ENCODE measurements around the gene GCG. TPM values are rescaled to one million over a fixed set of nuclear protein-coding genes. Genes with fewer than 3 reads are reported as not detected.

Gene GCG
- total RNA-seq, 1 donor from 2014 or later = not detected

- DNase-seq = no peak
- ATAC-seq (ENCODE audit: low read depth) = no peak
- Mint-ChIP-seq H3K27me3 (peaks cover 15% of the 10 kb centered on the region), H3K27ac (no peak overlapping the region), H3K4me1 (no peaks in the 10 kb centered on the region), H3K36me3 (ENCODE audit: low read depth) (no peaks in the 10 kb centered on the region), H3K4me3 (no peak overlapping the region), H3K9me3 (no peaks in the 10 kb centered on the region)
- intact Hi-C loops (cut with micrococcal nuclease) = no loop called here
- no peak for TF ChIP-seq CTCF (IDR thresholded peaks at IDR 0.05)
- ChIA-PET CTCF (no interaction called here), POLR2A (no interaction called here)
Observed at GRCh38 chr2:162196638-162197037, 44.6 kb upstream of the GCG start.

GRCh38 chr2:162188451-162188850 lies 36.4 kb upstream of the GCG start:
- no peaks in the 10 kb centered on the region for H3K9me3 Mint-ChIP-seq
- POLR2A ChIA-PET = no interaction called here
- intact Hi-C loops (cut with micrococcal nuclease) = no loop called here
- ATAC-seq (ENCODE audit: low read depth) = no peak
- H3K27me3 Mint-ChIP-seq = peaks cover 10% of the 10 kb centered on the region
- H3K36me3 Mint-ChIP-seq (ENCODE audit: low read depth) = no peaks in the 10 kb centered on the region
- CTCF ChIA-PET = no interaction called here
- TF ChIP-seq CTCF (IDR thresholded peaks at IDR 0.05) = no peak
- H3K4me3 Mint-ChIP-seq = no peak overlapping the region
- no peaks in the 10 kb centered on the region for H3K4me1 Mint-ChIP-seq
- no peak overlapping the region for H3K27ac Mint-ChIP-seq
- DNase-seq = no peak

GRCh38 chr2:162185541-162186232 lies 33.6 kb upstream of the GCG start:
- intact Hi-C loops (cut with micrococcal nuclease) = no loop called here
- DNase-seq (no peak), ATAC-seq (ENCODE audit: low read depth) (no peak)
- ChIA-PET CTCF (interaction anchor here (0.9 kb wide), 1 partner anchor 10 kb away, joined by 3 read pairs; no protein-coding TSS in a partner anchor), POLR2A (no interaction called here)
- no peaks in the 10 kb centered on the region for H3K27me3 Mint-ChIP-seq
- no peak overlapping the region for H3K27ac Mint-ChIP-seq
- no peak overlapping the region for H3K4me3 Mint-ChIP-seq
- no peaks in the 10 kb centered on the region for H3K36me3 Mint-ChIP-seq (ENCODE audit: low read depth)
- no peaks in the 10 kb centered on the region for H3K9me3 Mint-ChIP-seq
- H3K4me1 Mint-ChIP-seq = no peaks in the 10 kb centered on the region
- no peak for TF ChIP-seq CTCF (IDR thresholded peaks at IDR 0.05)

- no peak overlapping the region for H3K4me3 Mint-ChIP-seq
- no peak for DNase-seq
- ChIA-PET CTCF (interaction anchor here (0.6 kb wide), 1 partner anchor 36 kb away, joined by 3 read pairs; no protein-coding TSS in a partner anchor), POLR2A (no interaction called here)
- H3K27ac Mint-ChIP-seq = no peak overlapping the region
- H3K4me1 Mint-ChIP-seq = no peaks in the 10 kb centered on the region
- intact Hi-C loops (cut with micrococcal nuclease) = no loop called here
- H3K9me3 Mint-ChIP-seq = no peaks in the 10 kb centered on the region
- H3K27me3 Mint-ChIP-seq = peaks cover 1% of the 10 kb centered on the region
- no peaks in the 10 kb centered on the region for H3K36me3 Mint-ChIP-seq (ENCODE audit: low read depth)
- no peak for TF ChIP-seq CTCF (IDR thresholded peaks at IDR 0.05)
- ATAC-seq (ENCODE audit: low read depth) = no peak
Observed at GRCh38 chr2:162184821-162185450, 32.9 kb upstream of the GCG start.

DNA sequence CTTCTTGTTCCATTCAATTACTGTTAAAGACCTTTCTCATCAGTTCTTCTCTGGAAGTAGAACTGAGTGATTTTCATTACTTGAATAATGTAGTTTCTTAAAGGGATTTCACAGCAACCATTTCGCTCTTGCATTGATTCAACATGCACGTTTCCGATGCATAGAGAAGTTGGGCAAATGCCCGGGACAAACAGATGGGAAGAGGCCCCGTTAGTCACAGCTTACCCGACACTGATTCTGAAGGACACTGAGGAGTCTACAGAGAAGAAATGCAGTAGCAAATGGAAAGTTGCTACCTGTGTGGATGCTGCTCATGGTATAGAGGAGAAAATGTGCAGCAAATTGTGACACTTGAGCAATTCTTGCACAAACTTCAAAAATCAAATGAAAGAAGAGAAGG lies 32.3 kb upstream of the GCG start:
- Mint-ChIP-seq H3K27ac (no peak overlapping the region), H3K4me1 (no peaks in the 10 kb centered on the region), H3K4me3 (no peak overlapping the region), H3K27me3 (peaks cover 3% of the 10 kb centered on the region), H3K36me3 (ENCODE audit: low read depth) (no peaks in the 10 kb centered on the region), H3K9me3 (no peaks in the 10 kb centered on the region)
- ATAC-seq (ENCODE audit: low read depth) (no peak), DNase-seq (no peak)
- TF ChIP-seq CTCF (IDR thresholded peaks at IDR 0.05) = no peak
- ChIA-PET CTCF (interaction anchor here (0.6 kb wide), 1 partner anchor 37 kb away, joined by 3 read pairs; no protein-coding TSS in a partner anchor), POLR2A (no interaction called here)
- intact Hi-C loops (cut with micrococcal nuclease) = no loop called here

All from activated B cell treated with CpG ODN at 0.5 μM for 24 hours (primary cell).